H1 (cell line): ENCODE data around the gene CFDP1. TPM values are rescaled to one million over a fixed set of nuclear protein-coding genes. Genes with fewer than 3 reads are reported as not detected.

ENCODE experiments used
- CTCF ChIA-PET: fragments of 300-600 bp; sonication (Branson Sonifier 250); formaldehyde crosslinking; loops from one replicate; lab custom pipeline; 2021; ENCODE audit not compliant: partially characterized antibody; lab: Charles Lee
- POLR2A ChIA-PET: fragments of 300-600 bp; sonication (Branson Sonifier 250); formaldehyde crosslinking; loops from one replicate; lab custom pipeline; 2021; ENCODE audit warnings: inconsistent platforms; ENCODE audit not compliant: partially characterized antibody; lab: Charles Lee
- DNase-seq, 2 experiments: peaks; one replicate each; pipeline versions ENCODE4 v3.0.0 to v3.0.0-alpha.2; 2010 to 2022; ENCODE audit warnings: low spot score in 2 of 2, low read depth in 1 of 2, mixed read lengths in 1 of 2
- FAIRE-seq: peaks from 2 replicates; lab custom pipeline; 2011; peaks lifted over from hg19 to GRCh38; lab: Jason Lieb, UNC
- H2AFZ ChIP-seq: 2 replicates; pipeline ENCODE4 v1.8.1; 2012; ENCODE audit warnings: low read length, inconsistent platforms
- H2AK5ac ChIP-seq: 2 replicates; pipeline ENCODE4 v1.6.1; 2013; ENCODE audit warnings: low read depth, low read length
- H2BK120ac ChIP-seq: replicated peaks from 2 replicates; pipeline ENCODE3; 2013; ENCODE audit warnings: low read depth, low read length, inconsistent platforms
- H2BK12ac ChIP-seq: 2 replicates; pipeline ENCODE4 v1.6.1; 2013; ENCODE audit warnings: low read depth, low read length
- H2BK15ac ChIP-seq: 2 replicates; pipeline ENCODE4 v1.6.1; 2013; ENCODE audit warnings: low read length
- H2BK20ac ChIP-seq: 2 replicates; pipeline ENCODE4 v1.6.1; 2013; ENCODE audit warnings: low read length
- H2BK5ac ChIP-seq: 2 replicates; pipeline ENCODE4 v1.6.1; 2013; ENCODE audit warnings: low read depth, low read length
- H3K14ac ChIP-seq: 2 replicates; pipeline ENCODE4 v1.6.1; 2013; ENCODE audit warnings: inconsistent platforms; ENCODE audit not compliant: insufficient read length
- H3K18ac ChIP-seq: 2 replicates; pipeline ENCODE4 v1.6.1; 2013; ENCODE audit warnings: low read length; ENCODE audit errors: extremely low read depth
- H3K23ac ChIP-seq: 2 replicates; pipeline ENCODE4 v1.6.1; 2013; ENCODE audit warnings: inconsistent platforms; ENCODE audit not compliant: insufficient read length
- H3K23me2 ChIP-seq: 2 replicates; pipeline ENCODE4 v1.6.1; 2013; ENCODE audit warnings: low read depth, low read length
- H3K27ac ChIP-seq: 2 replicates; pipeline ENCODE4 v1.6.1; 2011; ENCODE audit warnings: low read depth, low read length, inconsistent platforms
- H3K27me3 ChIP-seq, 4 experiments: replicated peaks in 1 of 4; 1 replicate in 1 of 4; 2 replicates in 3 of 4; pipeline versions ENCODE4 v1.6.1 to v1.8.1; 2011 to 2013; ENCODE audit warnings: low read length in 3 of 4, mild to moderate bottlenecking in 3 of 4, inconsistent platforms in 2 of 4, mixed read lengths in 2 of 4, moderate library complexity in 1 of 4; ENCODE audit not compliant: control insufficient read depth in 3 of 4, insufficient read depth in 3 of 4; ENCODE audit errors: extremely low read depth in 1 of 4
- H3K36me3 ChIP-seq, 4 experiments: 2 replicates each; pipeline versions ENCODE4 v1.6.1 to v1.8.1; 2011 to 2013; ENCODE audit warnings: mild to moderate bottlenecking in 4 of 4, low read length in 3 of 4, moderate library complexity in 2 of 4, control low read depth in 1 of 4, inconsistent platforms in 1 of 4; ENCODE audit not compliant: insufficient read depth in 4 of 4, control insufficient read depth in 2 of 4
- H3K4ac ChIP-seq: replicated peaks from 2 replicates; pipeline ENCODE3; 2013; ENCODE audit warnings: low read length, low read depth, mixed read lengths, inconsistent platforms; ENCODE audit not compliant: insufficient read length
- H3K4me1 ChIP-seq, 4 experiments: replicated peaks in 1 of 4; 1 replicate in 1 of 4; 2 replicates in 3 of 4; pipeline versions ENCODE4 v1.6.1 to v1.8.1; 2011 to 2013; ENCODE audit warnings: low read length in 3 of 4, inconsistent platforms in 2 of 4, mixed read lengths in 1 of 4; ENCODE audit not compliant: insufficient read depth in 4 of 4, control insufficient read depth in 3 of 4
- H3K4me2 ChIP-seq, 2 experiments: 2 replicates each; pipeline versions ENCODE4 v1.6.1 to v1.8.1; 2011 to 2013; ENCODE audit warnings: low read depth in 2 of 2, low read length in 2 of 2, control low read depth in 1 of 2, inconsistent platforms in 1 of 2, mild to moderate bottlenecking in 1 of 2; ENCODE audit not compliant: insufficient read depth in 1 of 2
- H3K4me3 ChIP-seq, 4 experiments: fragments of 200-600, 300-600 bp in 1 of 4; sonication (generic), shearing (Covaris generic), sonication (Bioruptor Twin) in 1 of 4; 2 replicates each; pipeline versions ENCODE4 v1.5.1 to v1.8.1; 2011 to 2016; ENCODE audit warnings: low read length in 4 of 4, low read depth in 3 of 4, control low read depth in 2 of 4, inconsistent platforms in 2 of 4, mild to moderate bottlenecking in 2 of 4, mixed read lengths in 1 of 4, moderate library complexity in 1 of 4; ENCODE audit not compliant: insufficient read depth in 2 of 4; ENCODE audit errors: extremely low read depth in 1 of 4
- H3K56ac ChIP-seq: replicated peaks from 2 replicates; pipeline ENCODE3; 2013; ENCODE audit warnings: low read depth, mild to moderate bottlenecking, mixed read lengths, low read length, inconsistent platforms; ENCODE audit not compliant: insufficient read length
- H3K79me1 ChIP-seq: 2 replicates; pipeline ENCODE4 v1.6.1; 2013; ENCODE audit warnings: low read depth, low read length, control low read depth
- H3K79me2 ChIP-seq, 2 experiments: 2 replicates each; pipeline versions ENCODE4 v1.6.1 to v1.8.1; 2012 to 2013; ENCODE audit warnings: low read length in 2 of 2, mild to moderate bottlenecking in 2 of 2, inconsistent platforms in 1 of 2; ENCODE audit not compliant: insufficient read depth in 2 of 2, control insufficient read depth in 1 of 2
- H3K9ac ChIP-seq, 4 experiments: replicated peaks in 1 of 4; 1 replicate in 1 of 4; 2 replicates in 3 of 4; pipeline versions ENCODE4 v1.6.1 to v1.8.1; 2011 to 2013; ENCODE audit warnings: low read depth in 3 of 4, low read length in 3 of 4, control low read depth in 2 of 4, mild to moderate bottlenecking in 2 of 4, moderate library complexity in 2 of 4, inconsistent platforms in 1 of 4; ENCODE audit errors: extremely low read depth in 1 of 4
- H3K9me3 ChIP-seq, 2 experiments: 2 replicates each; pipeline versions ENCODE4 v1.6.1 to v1.8.1; 2012 to 2013; ENCODE audit warnings: mild to moderate bottlenecking in 2 of 2, moderate library complexity in 2 of 2, control low read depth in 1 of 2, inconsistent platforms in 1 of 2, low read depth in 1 of 2, low read length in 1 of 2, mixed read lengths in 1 of 2; ENCODE audit not compliant: insufficient read depth in 2 of 2
- H4K20me1 ChIP-seq, 2 experiments: replicated peaks in 1 of 2; 2 replicates each; pipeline versions ENCODE3 to v1.8.1; 2011 to 2013; ENCODE audit warnings: inconsistent platforms in 2 of 2, low read length in 2 of 2, mild to moderate bottlenecking in 1 of 2; ENCODE audit not compliant: insufficient read depth in 2 of 2, control insufficient read depth in 1 of 2
- H4K5ac ChIP-seq: 2 replicates; pipeline ENCODE4 v1.6.1; 2013; ENCODE audit warnings: low read length, low read depth, mixed read lengths, inconsistent platforms; ENCODE audit not compliant: insufficient read length
- H4K8ac ChIP-seq: 2 replicates; pipeline ENCODE4 v1.8.0; 2013; ENCODE audit warnings: mild to moderate bottlenecking, moderate library complexity, low read length, inconsistent platforms; ENCODE audit not compliant: insufficient read depth; ENCODE audit errors: extremely low read depth
- H4K91ac ChIP-seq: replicated peaks from 2 replicates; pipeline ENCODE3; 2013; ENCODE audit warnings: low read length, mixed read lengths, inconsistent platforms; ENCODE audit not compliant: insufficient read length
- ASH2L ChIP-seq: fragments of 200-600, 300-600 bp; sonication (generic); IDR thresholded peaks from one replicate; pipeline ENCODE4 v1.7.1; 2017; ENCODE audit warnings: low read length
- CHD2 ChIP-seq: IDR thresholded peaks from 2 replicates; pipeline ENCODE4 v1.6.1; 2012; ENCODE audit warnings: low read length, improper control_type of control experiment
- CREB1 ChIP-seq: IDR thresholded peaks from 2 replicates; pipeline ENCODE4 v1.6.1; 2012; ENCODE audit warnings: inconsistent platforms
- SIN3A ChIP-seq, 2 experiments: IDR thresholded peaks in 1 of 2; conservative IDR thresholded peaks in 1 of 2; 2 replicates each; pipeline ENCODE4 v1.6.1; 2011 to 2012; ENCODE audit warnings: low read length in 2 of 2, improper control_type of control experiment in 1 of 2, low read depth in 1 of 2, mild to moderate bottlenecking in 1 of 2
- SIX5 ChIP-seq: IDR thresholded peaks from 2 replicates; pipeline ENCODE4 v1.6.1; 2011; ENCODE audit warnings: mild to moderate bottlenecking, low read depth, low read length
- TAF1 ChIP-seq: IDR thresholded peaks from 2 replicates; pipeline ENCODE4 v1.6.1; 2011; ENCODE audit warnings: mild to moderate bottlenecking, low read depth, low read length
- TAF7 ChIP-seq: optimal IDR thresholded peaks from 2 replicates; pipeline ENCODE3; 2011; ENCODE audit warnings: low read depth, mild to moderate bottlenecking, inconsistent platforms, low read length, moderate library complexity, borderline replicate concordance
- TEAD4 ChIP-seq: IDR thresholded peaks from 2 replicates; pipeline ENCODE4 v1.6.1; 2012; ENCODE audit warnings: low read depth, low read length, inconsistent platforms, mixed read lengths
- WGBS, 2 experiments: shearing (Covaris generic) in 1 of 2; methylation state at CpG; one replicate each; pipeline versions ENCODE4 v1.1.6 to v1.1.7; 2013 to 2015; ENCODE audit warnings: low lambda C conversion rate in 2 of 2, mixed read lengths in 2 of 2, inconsistent platforms in 1 of 2, low coverage in 1 of 2, missing lambda C conversion rate in 1 of 2; ENCODE audit not compliant: insufficient replicate concordance in 2 of 2, insufficient coverage in 1 of 2, insufficient read length in 1 of 2; ENCODE audit errors: extremely low coverage in 1 of 2, missing lambda C conversion rate in 1 of 2; 5-methylcytosine and 5-hydroxymethylcytosine counted together
- polyA plus RNA-seq, 7 experiments: library from polyadenylated mRNA; depleted of rRNA in 3 of 7; stranded (reverse) in 5 of 7; unstranded in 2 of 7; fragments of >200 nt in 5 of 7; fragments of 200-250 nt in 2 of 7; gene quantifications; 1 replicate in 5 of 7; 2 replicates in 1 of 7; 4 replicates in 1 of 7; pipeline versions ENCODE4 v1.2.1 to v1.2.3, GENCODE V29; 2011 to 2013; ENCODE audit warnings: missing spikeins in 2 of 7, mixed read lengths in 2 of 7
- total RNA-seq: library from RNA; stranded (reverse); fragmentation: NEBNext Ultra II Directional; extraction: Animal tissue kit (Norgen Biotek cat#: 25700); gene quantifications from 2 replicates; pipeline ENCODE4 v1.2.1, GENCODE V29; 2021
- TF ChIP-seq, protein P1 (sequence below), 3 experiments: IDR thresholded peaks; 1 replicate in 2 of 3; 2 replicates in 1 of 3; pipeline versions ENCODE4 v1.5.1 to v1.6.1; 2011; ENCODE audit warnings: low read length in 3 of 3, mild to moderate bottlenecking in 3 of 3, inconsistent platforms in 2 of 3, low read depth in 1 of 3, moderate library complexity in 1 of 3; ENCODE audit not compliant: insufficient read depth in 1 of 3; ENCODE audit errors: control extremely low read depth in 1 of 3

CFDP1 gene
- total and polyA plus RNA-seq, 2 of the 8 experiments (the other 6 are each of a cell fraction or from before 2014, with no cell fraction given): 25.5 to 77.3 TPM

DNA sequence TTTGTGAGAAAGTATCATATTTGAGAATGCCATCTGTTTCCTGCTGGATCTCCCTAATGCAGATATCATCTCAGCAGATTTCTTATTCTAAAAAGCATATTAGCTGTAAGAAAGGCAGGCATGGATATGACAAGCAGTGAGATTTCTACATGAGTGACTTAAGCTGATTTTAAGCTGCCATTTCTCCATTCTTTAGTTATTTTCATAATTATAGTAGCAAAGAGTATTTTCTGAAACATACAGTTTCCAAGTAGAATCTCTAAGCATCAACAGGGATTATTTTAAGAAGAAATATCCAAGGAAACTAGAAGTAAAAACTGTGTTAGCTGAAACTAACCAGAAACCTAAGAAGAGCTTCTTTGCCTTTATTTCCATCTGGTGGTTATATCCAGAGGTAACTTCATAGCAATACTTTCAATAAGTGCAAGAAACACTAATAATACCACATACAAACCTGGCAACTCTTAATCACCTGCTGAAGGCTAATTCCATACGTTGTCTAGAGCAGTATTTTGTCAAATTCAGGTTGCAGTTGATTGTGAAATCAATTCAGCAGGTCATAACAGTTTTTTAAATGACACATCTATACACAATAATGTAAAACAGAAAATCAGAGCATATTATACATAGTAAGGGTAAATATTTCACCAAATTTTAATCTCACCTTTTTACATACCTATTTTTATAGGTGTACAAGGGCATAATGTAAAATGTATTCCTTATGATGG, 42.2 kb downstream of the CFDP1 start:
- Histone ChIP-seq H2BK20ac (no peak overlapping the region), H3K18ac (no peak overlapping the region), H3K23me2 (no peaks in the 10 kb centered on the region), H4K20me1 (peaks cover 0 to 3% of the 10 kb centered on the region in 2 experiments), H2BK15ac (no peak overlapping the region), H2AFZ (no peak overlapping the region), H3K56ac (no peak overlapping the region), H2AK5ac (no peak overlapping the region), H3K4ac (no peak overlapping the region), H2BK120ac (no peak overlapping the region), H2BK5ac (no peak overlapping the region), H3K27me3 (no peaks in the 10 kb centered on the region), H3K14ac (no peak overlapping the region), H4K91ac (no peak overlapping the region), H4K5ac (no peak overlapping the region), H3K9ac (no peak overlapping the region), H3K79me2 (no peaks in the 10 kb centered on the region), H4K8ac (no peak overlapping the region), H3K23ac (no peak overlapping the region), H2BK12ac (no peak overlapping the region), H3K27ac (no peak overlapping the region), H3K4me2 (no peak overlapping the region), H3K79me1 (no peaks in the 10 kb centered on the region; the same call in 1 of the 2 replicates), H3K9me3 (no peaks in the 10 kb centered on the region), H3K4me3 (no peak overlapping the region), H3K4me1 (no peaks in the 10 kb centered on the region), H3K36me3 (peaks cover 11 to 41% (median 22%) of the 10 kb centered on the region in 4 experiments)
- WGBS, 2 experiments: 76% methylated on average over 1 of the region's 1 CpG; no CpG with 5 or more reads in 1 of the 2 experiments
- FAIRE-seq (no peak), DNase-seq (no peak)
- POLR2A ChIA-PET: interaction anchor here (1.3 kb wide), 1 partner anchor 13 kb away, joined by 4 read pairs; no protein-coding TSS in a partner anchor
- CTCF ChIA-PET: interaction anchor here (0.9 to 2.2 kb wide), 5 partner anchors 13 to 192 kb away, joined by 3 to 13 read pairs (median 3); partner anchors contain the start of gene TMEM170A
- TF ChIP-seq TAF7: no peak
- TF ChIP-seq TEAD4: no peak
- no peak for TF ChIP-seq CREB1
- TF ChIP-seq ASH2L: no peak
- no peak for TF ChIP-seq SIN3A (conservative IDR thresholded peaks at IDR 0.05 in 1 of 2, IDR thresholded peaks at IDR 0.05 in 1 of 2; ENCODE audit: low read depth in 1 of 2, low read length in 2 of 2)
- no peak for TF ChIP-seq SIX5
- no peak for TF ChIP-seq CHD2
- TF ChIP-seq, protein P1, sequence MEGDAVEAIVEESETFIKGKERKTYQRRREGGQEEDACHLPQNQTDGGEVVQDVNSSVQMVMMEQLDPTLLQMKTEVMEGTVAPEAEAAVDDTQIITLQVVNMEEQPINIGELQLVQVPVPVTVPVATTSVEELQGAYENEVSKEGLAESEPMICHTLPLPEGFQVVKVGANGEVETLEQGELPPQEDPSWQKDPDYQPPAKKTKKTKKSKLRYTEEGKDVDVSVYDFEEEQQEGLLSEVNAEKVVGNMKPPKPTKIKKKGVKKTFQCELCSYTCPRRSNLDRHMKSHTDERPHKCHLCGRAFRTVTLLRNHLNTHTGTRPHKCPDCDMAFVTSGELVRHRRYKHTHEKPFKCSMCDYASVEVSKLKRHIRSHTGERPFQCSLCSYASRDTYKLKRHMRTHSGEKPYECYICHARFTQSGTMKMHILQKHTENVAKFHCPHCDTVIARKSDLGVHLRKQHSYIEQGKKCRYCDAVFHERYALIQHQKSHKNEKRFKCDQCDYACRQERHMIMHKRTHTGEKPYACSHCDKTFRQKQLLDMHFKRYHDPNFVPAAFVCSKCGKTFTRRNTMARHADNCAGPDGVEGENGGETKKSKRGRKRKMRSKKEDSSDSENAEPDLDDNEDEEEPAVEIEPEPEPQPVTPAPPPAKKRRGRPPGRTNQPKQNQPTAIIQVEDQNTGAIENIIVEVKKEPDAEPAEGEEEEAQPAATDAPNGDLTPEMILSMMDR (IDR thresholded peaks at IDR 0.05; ENCODE audit: control extremely low read depth in 1 of 3, insufficient read depth in 1 of 3, low read depth in 1 of 3, low read length in 3 of 3): no peak
- no peak for TF ChIP-seq TAF1
